Peyer's patch (tissue), 4 donors: Measurements from ENCODE around the gene ZNF516.

Source experiments
- POLR2A ChIP-seq, 2 donors: fragments of 450-650 bp; IDR thresholded peaks; one replicate each; pipeline ENCODE4 v1.5.1; 2017; ENCODE audit warnings: antibody characterized with exemption in 2 of 2, mild to moderate bottlenecking in 2 of 2, moderate library complexity in 2 of 2
- TF ChIP-seq, protein P1 (sequence below), 6 experiments: fragments of 450-650 bp in 4 of 6; fragments of 200-600 bp in 2 of 6; sonication (generic) in 1 of 6; IDR thresholded peaks; one replicate each; pipeline ENCODE4 v1.5.1; 2017 to 2019; ENCODE audit warnings: antibody characterized with exemption in 6 of 6, mild to moderate bottlenecking in 3 of 6, moderate library complexity in 1 of 6

DNA sequence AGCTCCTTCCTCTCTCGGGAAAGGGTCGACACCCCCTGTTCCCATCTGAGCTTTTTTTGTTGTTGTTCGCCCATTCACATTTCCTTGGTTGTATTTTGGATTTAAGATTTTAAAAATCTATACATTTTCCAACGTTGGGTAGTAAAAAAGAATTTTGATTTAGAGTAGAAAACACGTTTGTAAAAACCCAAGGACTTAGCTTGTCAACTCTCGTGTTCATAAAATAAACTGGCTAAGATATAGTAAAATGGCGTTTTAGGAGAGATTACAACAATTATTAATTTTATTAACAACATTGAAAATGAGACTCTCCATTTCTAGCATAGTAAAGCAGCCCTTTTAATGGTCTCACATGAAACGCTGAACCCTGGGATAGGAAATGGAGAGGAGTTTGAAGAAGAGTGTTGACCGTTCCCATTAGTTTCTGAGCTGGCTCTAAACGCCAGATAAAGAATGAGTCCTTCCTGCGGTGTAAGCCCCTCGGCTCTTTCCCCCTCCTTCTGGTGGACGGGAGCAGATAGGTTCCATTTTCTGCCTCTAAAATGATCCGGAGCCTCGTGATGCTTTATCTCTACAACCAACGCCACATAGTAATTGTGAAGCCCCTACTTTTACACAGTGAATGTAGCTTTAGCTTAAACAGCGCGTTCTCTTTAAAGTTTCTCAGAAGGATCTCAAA lies 24.0 kb upstream of the ZNF516 start:
- TF ChIP-seq, protein P1, sequence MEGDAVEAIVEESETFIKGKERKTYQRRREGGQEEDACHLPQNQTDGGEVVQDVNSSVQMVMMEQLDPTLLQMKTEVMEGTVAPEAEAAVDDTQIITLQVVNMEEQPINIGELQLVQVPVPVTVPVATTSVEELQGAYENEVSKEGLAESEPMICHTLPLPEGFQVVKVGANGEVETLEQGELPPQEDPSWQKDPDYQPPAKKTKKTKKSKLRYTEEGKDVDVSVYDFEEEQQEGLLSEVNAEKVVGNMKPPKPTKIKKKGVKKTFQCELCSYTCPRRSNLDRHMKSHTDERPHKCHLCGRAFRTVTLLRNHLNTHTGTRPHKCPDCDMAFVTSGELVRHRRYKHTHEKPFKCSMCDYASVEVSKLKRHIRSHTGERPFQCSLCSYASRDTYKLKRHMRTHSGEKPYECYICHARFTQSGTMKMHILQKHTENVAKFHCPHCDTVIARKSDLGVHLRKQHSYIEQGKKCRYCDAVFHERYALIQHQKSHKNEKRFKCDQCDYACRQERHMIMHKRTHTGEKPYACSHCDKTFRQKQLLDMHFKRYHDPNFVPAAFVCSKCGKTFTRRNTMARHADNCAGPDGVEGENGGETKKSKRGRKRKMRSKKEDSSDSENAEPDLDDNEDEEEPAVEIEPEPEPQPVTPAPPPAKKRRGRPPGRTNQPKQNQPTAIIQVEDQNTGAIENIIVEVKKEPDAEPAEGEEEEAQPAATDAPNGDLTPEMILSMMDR (IDR thresholded peaks at IDR 0.05) = no peak
- no peak for TF ChIP-seq POLR2A (IDR thresholded peaks at IDR 0.05)
